Small intestine (tissue), 7 donors: Measurements from ENCODE around the gene ZNF335. TPM values are rescaled to one million over a fixed set of nuclear protein-coding genes. Genes with fewer than 3 reads are reported as not detected.
A peak's percentile ranks its signal among the peaks of the same experiment; 100 is the strongest.

Source experiments
- DNase-seq, 2 donors: peaks; one replicate each; pipeline versions ENCODE4 v3.0.0 to v3.0.0-alpha.2; 2013
- FAIRE-seq: peaks from 2 replicates; lab custom pipeline; 2012; peaks lifted over from hg19 to GRCh38; lab: Jason Lieb, UNC
- H3K27ac ChIP-seq, 3 donors: one replicate each; pipeline ENCODE4 v1.5.1; 2013; ENCODE audit warnings: low read length in 2 of 3, mild to moderate bottlenecking in 2 of 3, control low read depth in 1 of 3, inconsistent platforms in 1 of 3, low read depth in 1 of 3, moderate library complexity in 1 of 3
- H3K27me3 ChIP-seq, 3 donors: one replicate each; pipeline ENCODE4 v1.6.1; 2013; ENCODE audit warnings: low read length in 3 of 3, inconsistent platforms in 1 of 3; ENCODE audit not compliant: control insufficient read depth in 3 of 3, insufficient read depth in 3 of 3
- H3K36me3 ChIP-seq, 3 donors: one replicate each; pipeline ENCODE4 v1.6.1; 2013; ENCODE audit warnings: low read length in 3 of 3, inconsistent platforms in 1 of 3, low read depth in 1 of 3, mild to moderate bottlenecking in 1 of 3, moderate library complexity in 1 of 3; ENCODE audit not compliant: control insufficient read depth in 3 of 3, insufficient read depth in 2 of 3
- H3K4me1 ChIP-seq, 3 donors: one replicate each; pipeline ENCODE4 v1.6.1; 2013; ENCODE audit warnings: low read length in 2 of 3, inconsistent platforms in 1 of 3, low read depth in 1 of 3, mild to moderate bottlenecking in 1 of 3, moderate library complexity in 1 of 3; ENCODE audit not compliant: control insufficient read depth in 3 of 3, insufficient read depth in 2 of 3
- H3K4me3 ChIP-seq, 3 donors: one replicate each; pipeline ENCODE4 v1.5.1; 2013; ENCODE audit warnings: low read length in 3 of 3, control low read depth in 1 of 3, inconsistent platforms in 1 of 3, low read depth in 1 of 3, mild to moderate bottlenecking in 1 of 3, moderate library complexity in 1 of 3
- H3K9me3 ChIP-seq, 2 donors: one replicate each; pipeline ENCODE4 v1.6.1; 2013; ENCODE audit warnings: low read depth in 1 of 2, low read length in 1 of 2; ENCODE audit not compliant: control insufficient read depth in 2 of 2, insufficient read depth in 1 of 2
- WGBS, 3 donors: extraction: QIAGEN DNeasy Blood & Tissue Kit; methylation state at CpG; one replicate each; pipeline ENCODE4 v1.1.7; 2013; 5-methylcytosine and 5-hydroxymethylcytosine counted together
- polyA plus RNA-seq, 4 donors: library from polyadenylated mRNA; stranded (reverse) in 3 of 4; unstranded in 1 of 4; fragments of 200-250 nt in 3 of 4; fragments of 120-200 nt in 1 of 4; gene quantifications; one replicate each; pipeline versions ENCODE4 v1.2.1 to v1.2.3, GENCODE V29; 2013
- donor health status: healthy with polysubstance abuse.
- donor health status: control.
- donor health status: control.
- donor health status: Bipolar disorder and iron deficiency.
- donor health status: healthy.

The ZNF335 gene
- polyA plus RNA-seq, 4 donors: 10.7 to 20.8 (median 13.1) TPM

DNA sequence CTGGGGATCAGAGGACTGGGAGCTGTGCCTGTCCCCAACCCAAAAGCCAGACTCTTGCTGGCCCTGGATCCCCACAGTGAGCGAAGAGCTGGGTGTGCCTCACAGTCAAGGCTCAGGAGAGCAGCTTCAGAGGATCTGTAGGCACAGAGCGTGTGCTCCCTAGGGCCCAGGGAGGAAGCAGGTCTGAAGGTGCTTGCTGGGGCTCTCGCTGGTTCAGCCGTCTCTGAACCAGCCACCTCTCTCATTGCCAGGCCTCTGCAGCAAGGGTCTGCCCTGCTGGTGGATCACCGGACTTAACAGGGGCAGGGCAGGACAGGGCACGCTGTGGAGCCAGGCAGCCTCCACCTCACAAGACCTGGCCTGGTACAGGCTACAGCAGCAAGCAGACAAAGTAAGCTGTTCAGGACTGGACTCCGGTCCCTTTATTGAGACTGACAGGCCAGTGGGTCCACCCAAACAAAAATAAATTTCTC is 23.7 kb downstream of the ZNF335 start:
- H3K4me3 ChIP-seq: no peak overlapping the region
- no peaks in the 10 kb centered on the region for H3K4me1 ChIP-seq
- FAIRE-seq: no peak
- H3K27me3 ChIP-seq: no peaks in the 10 kb centered on the region
- no peaks in the 10 kb centered on the region for H3K9me3 ChIP-seq
- H3K36me3 ChIP-seq: peaks cover 10 to 91% (median 32%) of the 10 kb centered on the region in 3 donors
- H3K27ac ChIP-seq: no peak overlapping the region
- no peak for DNase-seq
- 78 to 93% (median 86%) methylated on average over 7 of the region's 7 CpGs for WGBS, 3 donors

- no peaks in the 10 kb centered on the region for H3K4me1 ChIP-seq
- no peaks in the 10 kb centered on the region for H3K27me3 ChIP-seq
- no peak overlapping the region for H3K27ac ChIP-seq
- H3K4me3 ChIP-seq: no peak overlapping the region
- H3K9me3 ChIP-seq: no peaks in the 10 kb centered on the region
- no peak for FAIRE-seq
- peaks cover 12 to 91% (median 35%) of the 10 kb centered on the region in 3 donors for H3K36me3 ChIP-seq
- WGBS, 3 donors: 82 to 89% (median 86%) methylated on average over 25 to 29 of the region's 29 CpGs
- no peak for DNase-seq
These were observed 24.7 kb downstream of the ZNF335 start for GRCh38 chr20:45947110-45947866.

DNA sequence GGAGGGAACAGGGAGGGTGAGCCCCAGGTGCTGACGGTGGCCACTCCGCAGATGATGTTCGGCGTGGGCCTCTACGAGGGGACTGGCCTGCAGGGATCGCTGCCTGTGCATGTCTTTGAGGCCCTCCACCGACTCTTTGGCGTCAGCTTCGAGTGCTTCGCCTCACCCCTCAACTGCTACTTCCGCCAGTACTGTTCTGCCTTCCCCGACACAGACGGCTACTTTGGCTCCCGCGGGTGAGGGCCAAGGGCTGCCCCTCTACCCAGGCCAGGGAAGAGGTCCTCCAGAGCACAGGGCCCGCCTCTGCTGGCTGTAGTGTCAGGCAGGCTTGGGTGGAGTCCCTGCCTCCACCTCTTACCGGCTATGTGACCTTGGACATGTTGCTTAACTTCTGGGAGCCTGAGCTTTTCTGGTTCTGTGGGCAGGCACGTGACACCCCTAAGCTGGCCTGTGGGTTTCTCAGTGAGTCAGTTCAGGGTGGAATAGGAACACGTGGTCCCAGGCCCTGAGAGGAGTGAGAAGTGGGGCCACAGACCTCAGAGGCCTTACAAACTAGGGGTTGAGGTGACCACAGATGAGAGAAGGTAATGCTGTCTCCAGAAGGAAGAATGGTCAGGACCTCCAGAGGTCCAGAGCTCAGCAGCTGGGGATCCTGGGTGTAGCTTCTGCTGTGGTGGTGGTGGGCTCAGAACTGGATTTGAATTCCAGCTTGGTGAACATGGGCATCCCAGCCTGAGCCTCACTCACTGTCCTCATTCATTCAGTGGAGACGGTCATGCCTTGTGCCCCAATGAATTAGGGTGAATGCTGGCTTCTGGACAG is 25.6 kb downstream of the ZNF335 start:
- H3K9me3 ChIP-seq: no peaks in the 10 kb centered on the region
- no peak overlapping the region for H3K4me3 ChIP-seq
- no peaks in the 10 kb centered on the region for H3K4me1 ChIP-seq
- DNase-seq (peak; percentile 48 to 54), FAIRE-seq (no peak)
- peak overlapping the region in 2 of 3 donors; percentile 22 to 38 for H3K27ac ChIP-seq
- H3K27me3 ChIP-seq: no peaks in the 10 kb centered on the region
- peaks cover 9 to 87% (median 29%) of the 10 kb centered on the region in 3 donors for H3K36me3 ChIP-seq
- 79 to 87% (median 83%) methylated on average over 20 of the region's 20 CpGs for WGBS, 3 donors

- Histone ChIP-seq H3K27ac (peak overlapping the region in 1 of 3 donors; percentile 38), H3K9me3 (no peaks in the 10 kb centered on the region), H3K27me3 (no peaks in the 10 kb centered on the region), H3K36me3 (peaks cover 9 to 89% (median 29%) of the 10 kb centered on the region in 3 donors), H3K4me3 (no peak overlapping the region), H3K4me1 (no peaks in the 10 kb centered on the region)
- DNase-seq: no peak
- 80 to 87% (median 85%) methylated on average over 13 of the region's 13 CpGs for WGBS, 3 donors
- no peak for FAIRE-seq
These were observed 26.3 kb downstream of the ZNF335 start for GRCh38 chr20:45945678-45946148.

DNA sequence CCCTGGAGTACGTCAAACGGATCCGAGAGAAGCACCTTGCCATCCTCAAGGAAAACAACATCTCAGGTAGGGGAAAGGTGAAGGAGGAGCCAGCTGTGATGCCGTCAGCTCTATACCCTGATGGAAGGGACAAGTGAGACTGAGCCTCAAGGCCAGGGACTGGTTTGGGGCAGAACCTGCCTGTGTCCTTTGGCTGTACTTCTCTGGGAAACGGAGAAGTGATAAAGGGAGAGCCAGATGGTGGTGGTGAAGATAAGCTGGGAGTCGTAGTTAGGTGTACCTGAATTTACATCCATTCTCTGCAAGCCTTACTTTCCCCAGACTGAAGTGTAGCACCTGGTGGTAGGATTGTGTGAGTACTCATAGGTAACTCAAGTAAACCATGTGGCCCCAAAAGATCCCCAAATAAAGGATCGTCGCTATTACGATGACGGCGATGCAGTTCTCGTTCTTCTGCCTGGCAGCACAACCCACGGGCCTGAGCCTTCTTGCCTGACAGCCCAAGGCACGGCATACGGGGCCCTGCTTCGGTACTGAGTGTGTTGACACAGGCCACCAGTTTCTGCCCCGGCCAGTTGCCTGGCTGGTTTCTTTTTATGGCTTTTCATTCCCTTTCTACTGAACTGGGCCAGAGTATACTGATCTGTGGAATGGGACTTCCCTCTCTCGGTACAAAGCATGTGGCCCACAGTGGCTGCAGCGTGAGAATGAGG is 26.9 kb downstream of the ZNF335 start:
- FAIRE-seq (no peak), DNase-seq (no peak)
- H3K27ac ChIP-seq: peak overlapping the region in 1 of 3 donors; percentile 22
- H3K27me3 ChIP-seq: no peaks in the 10 kb centered on the region
- no peaks in the 10 kb centered on the region for H3K4me1 ChIP-seq
- no peaks in the 10 kb centered on the region for H3K9me3 ChIP-seq
- WGBS, 3 donors: 81 to 88% (median 83%) methylated on average over 19 of the region's 19 CpGs
- peaks cover 14 to 90% (median 28%) of the 10 kb centered on the region in 3 donors for H3K36me3 ChIP-seq
- H3K4me3 ChIP-seq: no peak overlapping the region

DNA sequence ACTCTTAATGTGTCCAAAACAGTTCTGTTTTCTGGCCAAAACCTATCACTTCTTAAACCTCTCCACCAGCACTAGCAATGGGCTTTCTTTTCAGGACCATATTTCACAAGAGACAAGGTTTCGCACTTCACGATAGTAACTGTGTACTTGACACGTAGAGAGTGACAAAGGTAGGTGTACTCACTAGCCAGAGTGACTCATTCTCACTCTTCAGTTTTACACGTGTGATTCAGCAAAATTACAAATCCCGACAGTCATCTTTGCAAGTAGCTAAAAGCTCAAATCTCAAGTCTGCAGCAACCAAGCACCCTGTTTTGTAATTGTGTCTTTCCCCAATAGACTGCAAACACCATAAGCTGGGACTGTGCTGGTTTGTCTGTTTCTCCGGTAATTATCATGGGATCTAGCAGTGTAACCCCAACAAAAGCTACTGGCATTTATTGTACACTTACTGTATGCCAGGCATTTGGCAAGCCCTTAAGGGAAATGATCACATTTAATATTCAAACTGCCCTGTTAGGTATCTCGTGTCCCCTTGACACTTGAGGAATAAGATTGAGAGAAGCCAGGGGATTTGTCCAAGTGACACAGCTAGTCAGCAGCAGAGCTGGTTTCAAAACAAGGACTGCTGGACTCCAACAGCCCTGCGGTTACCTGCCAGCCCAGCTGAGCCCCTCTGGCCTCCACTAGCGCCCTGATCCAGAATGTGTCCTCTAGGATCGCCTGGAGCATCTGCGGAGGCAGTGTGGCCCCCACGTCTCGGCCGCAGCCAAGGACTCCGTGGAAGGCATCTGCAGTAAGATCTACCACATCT is 27.6 kb downstream of the ZNF335 start:
- Histone ChIP-seq H3K27ac (no peak overlapping the region), H3K4me3 (no peak overlapping the region), H3K4me1 (no peaks in the 10 kb centered on the region), H3K36me3 (peaks cover 14 to 90% (median 32%) of the 10 kb centered on the region in 3 donors), H3K9me3 (no peaks in the 10 kb centered on the region), H3K27me3 (no peaks in the 10 kb centered on the region)
- WGBS, 3 donors: 85 to 88% (median 85%) methylated on average over 15 of the region's 15 CpGs
- DNase-seq (no peak), FAIRE-seq (no peak)

DNA sequence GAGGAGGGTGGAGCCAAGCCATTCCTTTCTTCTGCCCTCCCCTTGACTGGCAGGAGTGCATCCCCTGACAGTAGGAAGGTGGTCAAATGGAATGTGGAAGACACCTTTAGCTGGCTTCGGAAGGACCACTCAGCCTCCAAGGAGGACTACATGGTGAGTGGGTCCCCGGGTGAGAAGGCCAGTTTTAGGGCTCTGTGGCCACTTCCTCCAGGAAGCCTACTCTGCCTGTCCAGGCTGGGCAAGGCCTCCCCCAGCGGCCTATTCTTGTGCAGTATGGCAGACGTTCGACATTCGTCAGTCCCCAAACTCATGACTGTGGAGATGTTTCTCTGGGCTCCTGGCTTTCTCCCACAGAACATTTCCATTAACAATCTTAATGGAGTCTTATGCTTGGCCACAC is 28.4 kb downstream of the ZNF335 start:
- Histone ChIP-seq H3K36me3 (peaks cover 14 to 90% (median 38%) of the 10 kb centered on the region in 3 donors), H3K27me3 (no peaks in the 10 kb centered on the region), H3K4me3 (no peak overlapping the region), H3K27ac (no peak overlapping the region), H3K4me1 (no peaks in the 10 kb centered on the region), H3K9me3 (no peaks in the 10 kb centered on the region)
- WGBS, 3 donors: 91 to 93% (median 93%) methylated on average over 6 of the region's 6 CpGs
- no peak for DNase-seq
- no peak for FAIRE-seq
